Loucy (cell line): Measurements from ENCODE around the gene TMEM170A.

Experiments used
- EZH2phosphoT487 ChIP-seq: fragments of 200-600 bp; IDR thresholded peaks from 2 replicates; pipeline ENCODE4 v1.6.1; 2018; ENCODE audit warnings: antibody characterized with exemption, mild to moderate bottlenecking, moderate library complexity, borderline replicate concordance
- TF ChIP-seq, protein P1 (sequence below): fragments of 200-600 bp; sonication (generic); conservative IDR thresholded peaks from 2 replicates; pipeline ENCODE4 v1.5.1; 2014; ENCODE audit warnings: mild to moderate bottlenecking, antibody characterized with exemption, low read length

GRCh38 chr16:75479421-75479990 is 15.0 kb upstream of the TMEM170A start:
- TF ChIP-seq, protein P1, sequence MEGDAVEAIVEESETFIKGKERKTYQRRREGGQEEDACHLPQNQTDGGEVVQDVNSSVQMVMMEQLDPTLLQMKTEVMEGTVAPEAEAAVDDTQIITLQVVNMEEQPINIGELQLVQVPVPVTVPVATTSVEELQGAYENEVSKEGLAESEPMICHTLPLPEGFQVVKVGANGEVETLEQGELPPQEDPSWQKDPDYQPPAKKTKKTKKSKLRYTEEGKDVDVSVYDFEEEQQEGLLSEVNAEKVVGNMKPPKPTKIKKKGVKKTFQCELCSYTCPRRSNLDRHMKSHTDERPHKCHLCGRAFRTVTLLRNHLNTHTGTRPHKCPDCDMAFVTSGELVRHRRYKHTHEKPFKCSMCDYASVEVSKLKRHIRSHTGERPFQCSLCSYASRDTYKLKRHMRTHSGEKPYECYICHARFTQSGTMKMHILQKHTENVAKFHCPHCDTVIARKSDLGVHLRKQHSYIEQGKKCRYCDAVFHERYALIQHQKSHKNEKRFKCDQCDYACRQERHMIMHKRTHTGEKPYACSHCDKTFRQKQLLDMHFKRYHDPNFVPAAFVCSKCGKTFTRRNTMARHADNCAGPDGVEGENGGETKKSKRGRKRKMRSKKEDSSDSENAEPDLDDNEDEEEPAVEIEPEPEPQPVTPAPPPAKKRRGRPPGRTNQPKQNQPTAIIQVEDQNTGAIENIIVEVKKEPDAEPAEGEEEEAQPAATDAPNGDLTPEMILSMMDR: no peak
- TF ChIP-seq EZH2phosphoT487: no peak
